GM18502 (cell line): ENCODE data around the gene C1orf210.

ENCODE experiments used
- ATAC-seq: cut with Tn5 transposase; IDR thresholded peaks from one replicate; pipeline ENCODE4 v1.9.1; 2021; ENCODE audit warnings: mild to moderate bottlenecking; ENCODE audit not compliant: unreplicated experiment, poor library complexity

The C1orf210 gene

DNA sequence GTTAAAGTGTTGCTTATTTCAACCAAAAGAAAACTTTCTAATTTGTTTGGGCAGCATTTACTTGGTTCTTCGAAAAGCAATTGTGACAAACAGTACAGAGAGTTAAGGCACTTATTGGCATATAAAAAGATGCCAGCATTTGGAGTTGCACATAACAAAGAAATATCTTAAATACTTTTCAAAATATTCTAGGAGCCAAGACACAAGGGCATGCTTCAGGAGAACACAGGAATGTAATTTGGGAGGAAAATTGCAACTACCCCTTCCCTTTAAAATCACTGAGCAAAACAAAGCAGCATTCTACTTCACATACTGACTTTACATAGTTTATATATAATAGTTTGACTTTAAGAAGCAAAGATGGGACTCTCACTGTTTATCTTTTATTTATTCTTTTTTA, 10.8 kb upstream of the C1orf210 start:
- ATAC-seq, result no peak

DNA sequence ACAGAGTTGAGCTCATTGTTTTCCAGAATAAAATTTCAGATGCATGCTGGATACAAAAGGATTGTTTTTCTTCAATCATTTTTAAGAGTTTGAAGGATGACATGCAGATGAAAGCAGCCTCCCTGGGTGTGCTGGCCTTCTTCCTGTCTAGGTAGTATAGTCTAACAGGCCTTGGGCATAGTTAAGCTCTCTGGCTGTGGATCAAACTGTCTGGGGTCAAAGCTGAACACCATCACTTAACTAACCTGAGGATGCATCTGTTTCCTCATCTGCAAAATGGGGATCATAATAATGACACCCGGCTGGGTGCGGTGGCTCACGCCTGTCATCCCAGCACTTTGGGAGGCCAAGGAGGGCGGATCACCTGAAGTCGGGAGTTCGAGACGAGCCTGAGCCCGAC, 9.4 kb upstream of the C1orf210 start:
- no peak for ATAC-seq

DNA sequence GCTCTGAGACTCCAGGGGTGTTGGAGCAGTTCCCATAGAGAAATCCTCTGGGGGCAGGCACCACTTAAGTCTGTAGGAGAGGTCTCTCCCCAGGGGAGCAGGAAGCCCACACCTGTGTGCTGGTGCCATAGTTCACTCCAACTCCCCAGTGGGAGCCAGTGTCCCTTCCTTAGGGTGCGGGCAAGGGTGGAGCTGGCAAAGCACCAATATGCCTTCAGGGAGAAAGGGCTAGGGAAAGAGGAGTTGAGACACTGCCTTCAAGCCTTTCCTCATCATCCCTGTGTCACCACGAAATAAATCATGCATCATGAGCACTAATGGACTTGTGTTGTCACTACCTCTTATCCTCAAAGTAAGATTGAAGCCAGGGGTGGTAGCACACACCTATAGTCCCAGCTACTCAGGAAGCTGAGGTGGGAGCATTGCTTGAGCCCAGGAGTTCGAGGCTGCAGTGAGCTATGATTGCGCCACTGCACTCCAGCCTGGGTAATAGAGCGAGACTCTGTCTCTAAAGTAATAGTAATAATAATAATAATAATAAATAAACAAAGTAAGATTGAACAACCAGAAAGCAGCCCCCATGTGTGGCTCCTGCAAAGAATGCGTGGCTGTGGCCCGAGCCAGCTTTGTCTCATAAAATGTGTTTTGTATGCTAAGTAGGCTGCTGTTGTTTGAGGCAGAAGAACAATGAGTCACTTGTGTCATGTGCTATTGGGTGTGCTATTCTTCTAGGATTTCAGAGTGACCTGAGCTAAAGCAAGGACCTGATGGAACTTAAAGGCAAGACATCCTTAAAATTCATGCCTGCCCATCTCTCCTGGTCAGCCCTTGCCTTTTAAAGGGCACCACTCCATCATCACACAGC, 8.7 kb upstream of the C1orf210 start:
- no peak for ATAC-seq

DNA sequence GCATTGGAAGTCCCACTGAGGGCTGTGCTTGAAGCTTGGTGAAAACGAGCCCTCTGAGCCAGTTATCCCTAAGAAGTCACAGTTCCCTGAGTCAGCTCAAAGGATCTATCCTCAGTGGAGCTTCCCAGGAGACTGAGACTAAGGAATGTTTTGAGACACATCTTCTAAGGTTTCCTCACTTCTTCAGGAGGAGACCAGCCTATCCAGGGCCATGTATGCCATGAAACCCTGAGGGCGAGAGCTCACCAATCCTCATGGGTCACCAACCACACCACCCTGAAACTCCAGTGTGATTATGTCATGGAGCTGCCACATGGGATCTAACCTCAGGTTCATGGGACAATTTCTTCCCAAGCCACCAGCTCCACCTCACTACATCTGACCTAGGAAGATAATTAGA, 7.8 kb upstream of the C1orf210 start:
- no peak for ATAC-seq

DNA sequence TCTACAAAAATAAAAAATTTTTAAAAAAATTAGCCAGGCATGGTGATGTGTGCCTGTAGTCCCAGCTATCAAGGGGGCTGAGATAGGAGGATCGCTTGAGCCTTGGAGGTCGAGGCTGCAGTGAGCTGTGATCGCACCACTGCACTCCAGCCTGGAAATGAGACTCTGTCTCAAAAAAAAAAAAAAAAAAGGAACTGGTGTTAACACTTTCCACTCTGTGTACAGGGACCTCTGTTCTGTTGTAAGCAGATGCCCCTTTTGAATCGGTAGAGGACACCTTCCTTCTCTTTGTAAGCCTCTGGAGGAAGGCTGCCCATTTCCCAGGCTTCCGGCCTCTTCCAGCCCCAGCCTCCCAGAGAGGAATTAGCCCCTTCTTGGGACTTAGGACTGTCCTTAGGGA, 7.3 kb upstream of the C1orf210 start:
- no peak for ATAC-seq

DNA sequence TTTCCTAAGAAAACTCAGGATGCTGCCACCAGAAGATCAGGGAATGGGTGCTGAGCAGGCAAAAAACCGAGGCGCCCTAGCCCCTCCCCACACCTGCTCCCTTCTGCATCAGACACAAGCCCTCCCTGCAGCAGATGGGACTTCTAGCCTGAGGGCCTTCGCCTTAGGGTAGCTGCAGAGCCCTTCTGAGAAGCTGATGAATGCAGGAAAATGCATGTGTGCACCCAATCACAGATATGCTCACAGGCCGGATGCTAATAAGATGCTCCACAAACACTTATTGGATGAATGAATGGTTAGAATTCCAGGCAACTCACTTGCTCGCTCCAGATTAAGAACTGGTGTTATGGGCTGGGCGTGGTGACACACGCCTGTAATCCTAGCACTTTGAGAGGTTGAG, 6.8 kb upstream of the C1orf210 start:
- ATAC-seq, result no peak

DNA sequence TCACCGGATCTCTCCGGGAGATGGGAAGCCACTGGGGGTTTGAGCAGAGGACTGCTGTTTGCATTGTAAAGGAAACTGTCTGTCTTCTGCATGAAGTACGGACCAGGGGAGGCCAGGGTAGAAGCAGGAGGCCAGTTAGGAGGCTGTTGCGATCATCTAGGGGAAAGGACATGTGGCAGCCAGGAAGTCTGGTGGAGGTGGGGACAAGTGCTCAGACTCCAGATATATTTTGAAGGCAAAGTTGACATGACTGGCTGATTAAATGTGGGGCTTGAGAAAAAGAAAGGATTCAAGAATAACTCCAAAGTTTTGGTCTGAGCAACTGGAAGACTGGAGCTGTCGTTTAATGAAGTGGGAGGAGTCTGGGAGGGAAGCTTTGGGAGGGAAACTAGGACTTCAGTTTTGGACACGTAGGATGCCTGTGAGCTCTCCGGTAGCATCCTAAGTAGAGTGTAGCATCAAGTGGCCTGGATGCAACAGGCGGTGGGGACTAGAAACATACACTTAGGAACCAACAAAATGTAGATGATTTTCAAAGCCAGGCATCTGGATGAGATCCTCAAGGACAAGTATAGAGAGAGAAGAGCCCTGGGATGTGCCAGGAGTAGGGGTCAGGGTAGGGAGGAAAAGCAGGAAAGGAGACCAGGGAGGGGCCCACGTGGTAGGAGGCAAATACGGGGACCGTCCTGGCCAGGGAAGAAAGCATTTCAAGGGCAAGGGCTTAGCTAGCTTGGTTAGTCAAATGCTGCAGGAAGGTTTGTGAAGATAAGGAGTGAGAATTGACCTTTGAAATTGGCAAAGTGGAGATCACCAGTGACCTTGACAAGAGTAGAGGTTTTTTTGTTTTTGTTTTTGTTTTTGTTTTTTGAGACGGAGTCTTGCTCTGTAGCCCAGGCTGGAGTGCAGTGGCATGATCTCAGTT, 3.7 kb upstream of the C1orf210 start:
- ATAC-seq, result no peak

DNA sequence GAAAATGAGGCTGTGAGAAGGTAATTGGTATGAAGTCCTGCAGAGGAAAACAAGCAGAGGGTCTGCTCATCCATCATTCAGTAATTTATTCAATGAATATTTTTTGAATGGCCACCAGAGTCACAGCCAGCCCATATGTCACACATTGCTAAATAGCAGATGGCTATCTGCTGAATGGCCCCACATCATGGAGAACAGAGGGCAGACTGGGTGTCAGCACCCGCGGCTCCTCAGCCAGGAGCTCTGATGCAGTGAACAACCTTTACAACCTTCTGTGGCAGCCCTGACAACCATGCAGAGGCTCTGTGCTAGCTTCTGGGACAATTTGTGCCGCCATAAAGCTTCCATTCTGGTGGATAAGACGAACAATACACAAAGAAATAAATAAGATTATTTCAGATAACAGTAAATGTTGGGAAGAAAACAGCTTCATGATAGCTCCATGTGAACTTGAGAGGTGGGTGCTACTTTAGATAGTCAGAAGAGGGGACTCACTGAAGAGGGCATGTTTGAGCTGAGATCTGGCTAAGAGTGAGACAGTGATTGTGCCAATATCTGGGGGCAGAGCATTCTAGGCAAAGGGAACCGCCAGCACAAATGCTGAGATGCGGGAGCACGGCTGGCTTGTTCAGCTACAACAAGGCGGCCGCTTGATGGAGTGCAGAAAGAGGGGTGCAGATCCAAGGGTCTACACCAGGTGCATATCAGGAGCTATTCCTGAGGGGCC, 2.8 kb upstream of the C1orf210 start:
- ATAC-seq, result no peak

DNA sequence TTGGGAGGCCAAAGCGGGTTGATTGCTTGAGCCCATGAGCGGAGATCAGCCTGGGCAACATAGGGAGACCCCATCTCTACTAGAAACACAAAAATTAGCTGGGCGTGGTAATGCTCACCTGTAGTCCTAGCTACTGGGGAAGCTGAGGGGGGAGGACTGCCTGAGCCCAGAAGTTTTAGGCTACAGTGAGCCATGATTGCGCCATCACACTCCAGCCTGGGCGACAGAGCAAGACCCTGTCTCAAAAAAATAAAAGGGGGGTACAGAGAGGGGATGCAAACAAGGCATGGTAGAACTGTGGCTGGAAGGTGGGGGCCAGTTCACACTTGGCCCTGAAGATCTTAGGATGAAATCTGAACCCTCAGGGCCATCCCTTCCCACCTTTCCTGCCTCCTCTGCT, 1.2 kb upstream of the C1orf210 start:
- no peak for ATAC-seq

DNA sequence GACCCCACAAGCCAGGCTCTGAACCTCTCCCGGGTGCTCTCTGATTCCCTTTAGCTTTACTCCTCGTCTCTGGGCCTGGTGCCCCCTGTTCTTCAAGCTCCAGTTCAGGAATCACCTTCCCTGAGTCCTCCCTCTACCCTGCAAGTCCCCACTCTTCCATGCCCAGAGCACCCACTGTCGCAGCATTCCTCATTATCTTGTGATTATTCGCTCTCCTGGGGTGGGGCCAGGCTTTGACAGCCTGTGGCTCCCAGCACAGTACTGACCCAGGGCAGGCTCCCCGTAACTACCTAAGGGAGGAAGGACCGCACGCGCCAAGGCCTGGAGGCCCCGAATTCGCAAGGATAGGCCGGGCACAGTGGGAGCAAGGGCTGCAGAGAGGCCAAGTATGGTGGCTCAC, 734 bp upstream of the C1orf210 start:
- ATAC-seq, result no peak

DNA sequence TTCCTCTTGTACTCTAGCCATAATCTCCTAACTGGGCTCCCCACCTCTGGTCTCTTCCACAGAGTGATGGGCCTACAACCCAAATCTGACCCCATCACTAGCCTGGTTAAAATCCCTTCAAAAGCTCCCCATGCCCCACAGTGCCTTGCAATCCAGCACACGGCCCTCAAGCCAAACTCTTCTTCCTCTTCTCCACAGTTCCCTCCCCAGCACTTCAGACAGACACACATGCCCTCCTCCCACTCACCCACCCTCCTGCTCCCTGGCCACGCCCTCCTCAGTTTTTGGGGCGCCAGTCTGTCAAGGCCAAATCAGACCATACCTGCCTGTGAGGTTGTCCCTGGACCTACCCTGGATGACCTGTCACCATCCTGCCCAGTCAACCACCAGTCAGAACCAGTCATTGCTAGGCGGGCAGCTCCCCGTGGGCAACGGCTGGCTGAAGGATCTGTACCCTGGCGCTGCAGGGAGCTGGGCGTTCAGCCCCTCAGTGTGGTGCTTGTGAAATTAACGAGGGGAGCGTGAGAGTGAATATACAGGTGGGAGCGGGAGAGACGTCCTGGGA, 753 bp downstream of the C1orf210 start:
- no peak for ATAC-seq

DNA sequence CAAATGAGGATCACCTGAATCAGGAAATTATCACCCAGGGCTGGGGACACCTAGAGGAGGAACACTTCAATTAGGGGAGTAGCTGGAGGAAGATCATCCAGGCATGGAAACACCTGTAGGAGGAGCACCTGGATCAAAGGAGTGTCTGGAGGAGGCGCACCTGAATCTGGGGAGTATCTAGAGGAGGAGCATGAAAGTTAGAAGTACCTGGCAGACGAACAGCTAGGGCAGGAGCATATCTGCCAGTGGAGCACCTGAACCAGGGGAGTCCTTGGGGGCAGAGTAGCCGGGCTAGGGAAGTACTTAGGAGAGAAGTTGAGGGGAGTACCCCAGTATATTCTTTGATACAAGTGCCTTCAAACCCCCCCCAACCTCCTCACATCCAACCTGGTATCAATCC, 1.3 kb downstream of the C1orf210 start:
- ATAC-seq, result no peak

DNA sequence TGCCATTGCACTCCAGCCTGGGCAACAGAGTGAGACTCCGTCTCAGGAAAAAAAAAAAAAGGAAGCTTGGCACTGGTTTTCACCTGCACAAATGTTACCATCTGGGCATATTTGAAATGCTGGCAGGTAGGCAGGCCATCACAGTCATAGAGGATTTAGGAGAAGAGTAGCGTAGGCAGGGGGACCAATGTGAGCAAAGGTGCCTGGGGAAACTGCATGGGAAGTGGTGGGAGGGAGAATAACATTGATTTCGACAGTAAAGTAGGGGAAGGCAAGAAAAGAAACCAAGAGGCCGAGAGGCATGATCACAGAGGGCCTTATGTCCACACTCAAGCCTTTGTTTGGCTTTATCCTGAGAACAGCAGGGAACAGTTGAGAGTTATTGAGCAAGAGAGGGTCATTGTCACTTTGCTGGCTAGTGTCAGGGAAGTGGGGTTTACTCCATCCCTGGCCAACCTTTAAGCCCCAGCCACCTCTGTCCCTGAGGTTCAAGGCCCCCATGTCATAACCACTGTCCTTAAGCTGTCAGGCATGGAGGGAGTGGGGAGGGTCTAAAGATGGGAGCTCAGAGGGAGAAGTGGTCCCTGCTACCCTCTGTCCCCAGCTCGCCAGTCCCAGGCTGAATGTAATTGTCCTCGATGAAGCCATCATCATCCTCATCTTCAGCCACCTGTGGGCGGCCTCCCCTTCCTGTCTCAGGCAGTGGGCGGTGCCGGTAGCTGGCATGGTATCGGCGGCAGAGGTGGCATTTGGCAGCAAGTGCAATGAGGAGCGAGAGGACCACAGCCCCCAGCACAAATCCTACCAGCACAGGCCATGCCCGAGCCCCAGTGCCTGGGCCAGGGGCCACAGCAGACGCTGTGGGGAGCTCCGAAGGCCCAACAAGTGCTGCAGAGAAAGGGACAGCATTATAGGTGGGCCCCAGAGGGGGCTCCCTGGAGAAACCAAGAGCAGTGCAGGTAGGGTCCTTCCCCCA, 2.9 kb downstream of the C1orf210 start:
- no peak for ATAC-seq

DNA sequence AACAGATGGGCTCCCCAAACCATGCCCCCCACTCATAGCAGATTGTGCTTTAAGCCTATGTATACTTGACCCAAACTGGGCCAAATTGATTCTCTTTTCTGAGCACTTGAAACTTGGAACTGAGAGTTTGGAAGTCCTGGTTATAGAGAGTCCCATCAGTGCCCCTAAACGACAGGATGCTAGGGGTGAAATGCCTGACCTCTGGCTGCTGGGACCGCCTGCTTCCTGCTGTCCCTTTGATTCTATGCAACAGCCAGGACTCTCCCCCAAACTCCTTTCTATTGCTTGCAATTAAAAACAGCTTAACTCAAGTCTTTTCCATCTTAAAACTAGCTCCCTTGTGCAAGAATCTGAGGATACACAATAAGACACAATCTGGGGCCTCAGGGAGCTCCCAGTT, 4.7 kb downstream of the C1orf210 start:
- no peak for ATAC-seq

DNA sequence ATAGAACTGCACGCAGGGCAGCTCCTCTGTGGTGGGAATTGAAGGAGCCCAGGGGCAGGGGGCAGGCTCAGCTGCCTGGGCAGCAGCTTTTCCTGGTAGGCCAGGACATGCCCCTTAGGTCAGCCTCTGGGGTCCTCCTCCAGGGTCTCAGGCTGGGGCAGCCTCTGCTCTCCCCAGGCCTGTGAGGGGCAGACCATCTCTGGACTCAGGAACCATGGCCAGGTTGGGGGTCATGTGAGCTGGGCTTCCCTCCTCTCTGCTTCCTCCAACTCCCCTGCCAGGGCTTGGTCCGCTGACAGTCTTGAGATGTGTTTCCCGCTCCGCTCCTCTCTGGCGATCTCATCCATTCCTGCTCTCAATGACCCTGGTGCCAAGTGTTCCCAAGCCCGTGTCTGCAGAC, 5.7 kb downstream of the C1orf210 start:
- no peak for ATAC-seq

DNA sequence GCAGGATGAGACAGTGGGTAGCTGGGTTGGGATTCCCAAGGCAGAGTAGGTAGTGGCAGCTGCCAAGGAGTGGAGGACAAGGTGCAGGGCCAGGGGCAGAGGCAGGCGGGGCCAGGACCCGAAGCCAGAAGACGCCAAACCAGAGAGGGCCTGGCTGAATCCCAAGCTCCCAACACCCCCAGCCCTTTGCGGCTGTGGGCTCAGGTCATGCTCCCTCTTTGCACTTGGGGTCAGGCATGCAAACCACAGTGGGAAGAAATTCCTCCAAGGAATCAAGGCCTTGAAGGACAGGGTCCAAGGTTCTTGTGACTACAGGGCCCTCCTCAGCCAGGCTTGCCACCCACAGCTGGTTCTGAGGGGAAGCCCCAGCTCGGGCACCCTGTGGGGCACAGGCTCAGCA, 6.2 kb downstream of the C1orf210 start:
- no peak for ATAC-seq

DNA sequence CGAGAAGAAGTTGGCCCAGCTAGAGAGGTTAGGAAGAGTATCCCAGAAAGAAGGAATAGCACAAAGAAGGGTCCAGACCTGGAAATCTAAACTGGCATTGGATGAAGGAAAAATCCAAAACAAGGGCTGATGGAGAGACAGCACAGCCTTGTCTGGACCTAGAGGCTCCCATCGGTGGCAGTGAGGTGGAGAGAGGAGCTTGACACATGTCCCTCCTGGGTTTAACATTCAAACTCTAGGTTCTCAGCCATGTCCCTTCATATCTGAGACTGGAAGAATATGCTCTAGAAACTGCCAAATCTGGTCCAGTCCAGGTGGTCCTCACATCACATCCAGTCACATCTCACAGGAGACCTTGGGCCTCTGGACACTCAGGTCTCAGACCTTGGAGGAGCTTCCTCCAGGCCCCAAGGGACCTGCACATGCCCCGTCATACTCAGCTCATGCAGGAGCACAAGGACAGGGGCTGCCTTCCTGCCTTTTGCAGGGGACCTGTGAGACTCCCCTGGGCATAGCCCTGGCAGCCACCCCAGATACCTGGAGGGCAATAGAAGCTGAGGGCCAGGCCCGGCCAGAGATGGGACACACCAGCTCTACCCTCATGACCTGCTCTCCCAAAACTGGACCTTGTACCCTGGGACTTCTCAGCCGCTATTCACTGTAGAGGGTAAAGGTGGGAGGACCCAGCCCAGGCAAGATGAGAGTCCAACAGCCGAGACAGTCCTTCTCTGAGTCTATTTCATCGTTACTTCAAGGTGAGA, 8.1 kb downstream of the C1orf210 start:
- ATAC-seq, result no peak

DNA sequence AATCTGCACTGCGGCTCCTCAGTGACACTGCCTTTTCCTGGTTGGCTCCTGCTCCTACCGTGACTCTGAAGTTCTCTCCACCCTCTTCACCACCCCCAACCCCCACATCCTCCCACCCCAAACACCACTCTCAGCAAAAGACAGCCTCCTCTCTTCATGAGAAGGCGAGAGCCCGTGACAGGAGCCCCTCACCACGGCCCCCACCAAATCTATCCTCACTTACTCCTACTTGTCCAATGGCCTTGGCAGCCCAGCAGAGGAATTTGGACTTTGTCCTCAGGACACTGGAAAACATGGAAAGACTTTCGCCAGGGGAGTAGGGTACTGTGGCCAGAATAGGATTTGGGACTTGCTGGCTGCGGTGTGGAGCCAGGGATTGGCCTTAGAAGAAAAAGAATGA, 8.7 kb downstream of the C1orf210 start:
- no peak for ATAC-seq
